DND-41 (cell line): Measurements from ENCODE around the gene TNFRSF12A.

Source experiments
- ATAC-seq: fragments of 200-7000 bp; cut with Tn5 transposase; 3 replicates; pipeline ENCODE4 v1.9.1; 2021; ENCODE audit warnings: low read depth; ENCODE audit not compliant: insufficient read depth
- DNase-seq: peaks from one replicate; pipeline ENCODE4 v3.0.0-alpha.2; 2020
- H2AFZ ChIP-seq: 2 replicates; pipeline ENCODE4 v1.6.0; 2012; ENCODE audit warnings: low read depth, low read length
- H3K27ac ChIP-seq: 2 replicates; pipeline ENCODE4 v1.5.1; 2012; ENCODE audit warnings: low read length, inconsistent platforms
- H3K27me3 ChIP-seq: fragments of 200-600 bp; sonication (generic); 2 replicates; pipeline ENCODE4 v1.6.0; 2012; ENCODE audit warnings: low read length, mild to moderate bottlenecking, inconsistent platforms; ENCODE audit not compliant: insufficient read depth, poor library complexity
- H3K36me3 ChIP-seq: 2 replicates; pipeline ENCODE4 v1.5.1; 2012; ENCODE audit warnings: low read length, inconsistent platforms; ENCODE audit not compliant: insufficient read depth
- H3K4me1 ChIP-seq: 2 replicates; pipeline ENCODE4 v1.5.1; 2012; ENCODE audit warnings: mild to moderate bottlenecking, low read length; ENCODE audit not compliant: insufficient read depth
- H3K4me2 ChIP-seq: 2 replicates; pipeline ENCODE4 v1.6.0; 2012; ENCODE audit warnings: mild to moderate bottlenecking, moderate library complexity, low read length, inconsistent platforms; ENCODE audit not compliant: insufficient read depth
- H3K4me3 ChIP-seq, 2 experiments: fragments of 200-600 bp in 1 of 2; shearing (Covaris generic) in 1 of 2; 2 replicates each; pipeline ENCODE4 v1.5.1; 2012 to 2016; ENCODE audit warnings: inconsistent platforms in 2 of 2, low read length in 2 of 2, mild to moderate bottlenecking in 2 of 2, low read depth in 1 of 2, moderate library complexity in 1 of 2
- H3K79me2 ChIP-seq: 2 replicates; pipeline ENCODE4 v1.6.0; 2012; ENCODE audit warnings: low read length, inconsistent platforms; ENCODE audit not compliant: insufficient read depth
- H3K9ac ChIP-seq: 2 replicates; pipeline ENCODE4 v1.6.0; 2012; ENCODE audit warnings: low read depth, mild to moderate bottlenecking, inconsistent platforms, low read length, moderate library complexity
- H3K9me3 ChIP-seq: 2 replicates; pipeline ENCODE4 v1.5.1; 2012; ENCODE audit warnings: low read length, moderate library complexity, mild to moderate bottlenecking, inconsistent platforms; ENCODE audit not compliant: insufficient read depth, severe bottlenecking
- H4K20me1 ChIP-seq: 2 replicates; pipeline ENCODE4 v1.6.0; 2012; ENCODE audit warnings: low read length; ENCODE audit not compliant: insufficient read depth
- CTCF ChIP-seq: IDR thresholded peaks from 2 replicates; pipeline ENCODE4 v1.5.1; 2012; ENCODE audit warnings: borderline replicate concordance, low read length, moderate library complexity, mild to moderate bottlenecking; ENCODE audit not compliant: poor library complexity, severe bottlenecking; ENCODE audit errors: extremely low read depth
- EZH2 ChIP-seq: IDR thresholded peaks from 3 replicates; pipeline ENCODE4 v1.6.1; 2012; ENCODE audit warnings: borderline replicate concordance, low read depth, mild to moderate bottlenecking, moderate library complexity, low read length, inconsistent platforms; ENCODE audit not compliant: severe bottlenecking

TNFRSF12A gene

GRCh38 chr16:3020604-3021448, 658 bp downstream of the TNFRSF12A start:
- ATAC-seq, result no peak
- DNase-seq, result no peak
- Histone ChIP-seq H3K4me1 (peaks cover 60% of the 10 kb centered on the region), H2AFZ (peak overlapping the region; percentile 66), H3K9me3 (no peaks in the 10 kb centered on the region), H3K4me3 (peak overlapping the region; percentile 46 to 61), H3K27me3 (no peaks in the 10 kb centered on the region), H3K27ac (peak overlapping the region; percentile 50), H3K9ac (peak overlapping the region; percentile 64), H3K36me3 (peaks cover 6% of the 10 kb centered on the region), H3K4me2 (peak overlapping the region; percentile 83), H3K79me2 (peaks cover 12% of the 10 kb centered on the region), H4K20me1 (peaks cover 13% of the 10 kb centered on the region)
- TF ChIP-seq EZH2 (no peak), CTCF (no peak)

GRCh38 chr16:3021449-3022207, 1.5 kb downstream of the TNFRSF12A start:
- Histone ChIP-seq H4K20me1 (peaks cover 16% of the 10 kb centered on the region), H3K4me2 (peak overlapping the region; percentile 83), H3K27me3 (no peaks in the 10 kb centered on the region), H3K27ac (no peak overlapping the region), H3K4me1 (peaks cover 60% of the 10 kb centered on the region), H3K79me2 (peaks cover 12% of the 10 kb centered on the region), H3K4me3 (no peak overlapping the region; a peak in 1 of 4 replicates), H3K9ac (peak overlapping the region; percentile 64; the same call in 1 of the 2 replicates), H2AFZ (no peak overlapping the region), H3K36me3 (peaks cover 14% of the 10 kb centered on the region), H3K9me3 (no peaks in the 10 kb centered on the region)
- ATAC-seq (no peak), DNase-seq (peak; percentile 46)
- TF ChIP-seq EZH2, result no peak
- TF ChIP-seq CTCF, result no peak

GRCh38 chr16:3022208-3022683, 2.1 kb downstream of the TNFRSF12A start:
- peak overlapping the region; percentile 81 for H3K4me2 ChIP-seq
- peaks cover 12% of the 10 kb centered on the region for H3K79me2 ChIP-seq
- no peaks in the 10 kb centered on the region for H3K27me3 ChIP-seq
- peak overlapping the region in 1 of 2 experiments; percentile 67; a peak in 1 of 4 replicates for H3K4me3 ChIP-seq
- no peak overlapping the region for H2AFZ ChIP-seq
- no peaks in the 10 kb centered on the region for H3K9me3 ChIP-seq
- DNase-seq (peak; percentile 46), ATAC-seq (no peak)
- H3K27ac ChIP-seq, result 0 out of 2 replicates have a peak overlapping the region, but pooled peaks have one; percentile 3
- TF ChIP-seq CTCF (no peak), EZH2 (no peak)
- H4K20me1 ChIP-seq, result peaks cover 22% of the 10 kb centered on the region
- H3K9ac ChIP-seq, result no peak overlapping the region; the same call in 1 of the 2 replicates
- H3K4me1 ChIP-seq, result peaks cover 60% of the 10 kb centered on the region
- H3K36me3 ChIP-seq, result peaks cover 21% of the 10 kb centered on the region
